Measurements from ENCODE around the gene ACKR2. TPM values are rescaled to one million over a fixed set of nuclear protein-coding genes. Genes with fewer than 3 reads are reported as not detected.

Gene ACKR2
- total RNA-seq, 1 donor from 2014 or later: 1.0 TPM

DNA sequence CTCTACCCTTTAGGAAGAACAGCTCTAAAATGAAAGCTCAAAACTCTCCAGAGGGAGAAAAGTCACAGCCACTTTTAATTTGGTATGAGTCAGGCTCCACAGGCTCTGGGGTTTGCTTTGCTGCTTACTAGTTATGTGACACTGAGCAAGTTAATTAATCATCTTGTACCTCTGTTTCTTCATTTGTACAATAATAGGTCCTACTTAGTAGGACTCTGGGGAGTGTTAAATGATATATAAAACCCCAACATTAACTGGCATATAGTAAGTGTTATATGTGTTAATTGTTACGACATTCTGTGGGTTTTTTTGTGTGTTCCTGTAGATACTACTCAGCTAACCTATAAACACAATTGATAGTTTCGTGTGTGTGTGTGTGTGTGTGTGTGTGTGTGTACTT is 6.6 kb downstream of the ACKR2 start:
- Mint-ChIP-seq H3K9me3 (ENCODE audit: low read depth) (no peaks in the 10 kb centered on the region), H3K4me1 (ENCODE audit: low read depth) (peaks cover 5% of the 10 kb centered on the region), H3K27me3 (ENCODE audit: low read depth) (peaks cover 4% of the 10 kb centered on the region), H3K27ac (ENCODE audit: unreplicated experiment) (no peak overlapping the region), H3K4me3 (ENCODE audit: unreplicated experiment) (no peak overlapping the region), H3K36me3 (ENCODE audit: low read depth) (no peaks in the 10 kb centered on the region)
- TF ChIP-seq, protein P1, sequence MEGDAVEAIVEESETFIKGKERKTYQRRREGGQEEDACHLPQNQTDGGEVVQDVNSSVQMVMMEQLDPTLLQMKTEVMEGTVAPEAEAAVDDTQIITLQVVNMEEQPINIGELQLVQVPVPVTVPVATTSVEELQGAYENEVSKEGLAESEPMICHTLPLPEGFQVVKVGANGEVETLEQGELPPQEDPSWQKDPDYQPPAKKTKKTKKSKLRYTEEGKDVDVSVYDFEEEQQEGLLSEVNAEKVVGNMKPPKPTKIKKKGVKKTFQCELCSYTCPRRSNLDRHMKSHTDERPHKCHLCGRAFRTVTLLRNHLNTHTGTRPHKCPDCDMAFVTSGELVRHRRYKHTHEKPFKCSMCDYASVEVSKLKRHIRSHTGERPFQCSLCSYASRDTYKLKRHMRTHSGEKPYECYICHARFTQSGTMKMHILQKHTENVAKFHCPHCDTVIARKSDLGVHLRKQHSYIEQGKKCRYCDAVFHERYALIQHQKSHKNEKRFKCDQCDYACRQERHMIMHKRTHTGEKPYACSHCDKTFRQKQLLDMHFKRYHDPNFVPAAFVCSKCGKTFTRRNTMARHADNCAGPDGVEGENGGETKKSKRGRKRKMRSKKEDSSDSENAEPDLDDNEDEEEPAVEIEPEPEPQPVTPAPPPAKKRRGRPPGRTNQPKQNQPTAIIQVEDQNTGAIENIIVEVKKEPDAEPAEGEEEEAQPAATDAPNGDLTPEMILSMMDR (IDR thresholded peaks at IDR 0.05): no peak
- DNase-seq (ENCODE audit: low spot score): no peak

DNA sequence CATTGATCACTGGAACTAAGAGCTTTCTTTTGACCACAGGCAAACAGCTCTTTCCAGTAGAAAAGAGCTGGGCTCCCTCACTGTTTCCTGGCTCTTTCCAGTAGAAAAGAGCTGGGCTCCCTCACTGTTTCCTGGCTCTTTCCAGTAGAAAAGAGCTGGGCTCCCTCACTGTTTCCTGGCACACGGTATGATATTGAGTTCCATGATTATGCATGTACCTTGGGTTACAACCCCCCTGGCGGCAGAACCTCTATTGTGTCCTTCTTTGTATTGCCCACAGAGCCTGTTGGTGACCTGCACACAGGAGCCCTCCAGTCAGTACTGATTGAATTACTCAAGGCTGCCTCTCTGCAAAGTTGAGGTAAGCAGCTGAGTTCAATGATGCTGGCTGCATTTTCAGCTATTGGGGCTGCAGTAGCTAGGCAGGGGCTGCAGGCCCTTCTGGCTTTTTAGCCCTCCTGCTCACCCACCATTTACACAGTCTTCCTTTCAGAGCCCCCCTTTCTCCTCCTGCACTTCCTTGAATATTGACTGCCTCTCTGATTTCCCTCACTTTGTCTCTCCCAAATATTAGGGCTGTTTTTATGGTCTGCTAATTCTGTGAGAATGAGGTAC is 10.2 kb downstream of the ACKR2 start:
- TF ChIP-seq, protein P1 (IDR thresholded peaks at IDR 0.05): no peak
- no peak overlapping the region for H3K4me3 Mint-ChIP-seq (ENCODE audit: unreplicated experiment)
- H3K4me1 Mint-ChIP-seq (ENCODE audit: low read depth): peaks cover 10% of the 10 kb centered on the region
- H3K9me3 Mint-ChIP-seq (ENCODE audit: low read depth): peaks cover 2% of the 10 kb centered on the region
- no peaks in the 10 kb centered on the region for H3K36me3 Mint-ChIP-seq (ENCODE audit: low read depth)
- no peak for DNase-seq (ENCODE audit: low spot score)
- peaks cover 4% of the 10 kb centered on the region for H3K27me3 Mint-ChIP-seq (ENCODE audit: low read depth)
- H3K27ac Mint-ChIP-seq (ENCODE audit: unreplicated experiment): no peak overlapping the region

DNA sequence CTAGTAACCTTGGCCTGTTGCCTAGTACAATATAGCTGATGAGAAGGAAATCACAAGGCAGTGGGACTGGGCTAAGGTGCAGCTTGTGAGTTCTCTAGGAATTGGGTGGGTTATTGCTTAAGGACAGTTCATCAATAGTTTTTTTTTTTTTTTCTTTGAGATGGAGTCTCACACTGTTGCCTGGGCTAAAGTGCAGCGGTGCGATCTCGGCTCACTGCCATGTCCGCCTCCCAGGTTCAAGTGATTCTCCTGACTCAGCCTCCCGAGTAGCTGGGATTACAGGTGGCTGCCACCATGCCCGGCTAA is 11.5 kb downstream of the ACKR2 start:
- Mint-ChIP-seq H3K4me3 (ENCODE audit: unreplicated experiment) (no peak overlapping the region), H3K9me3 (ENCODE audit: low read depth) (peaks cover 2% of the 10 kb centered on the region), H3K27me3 (ENCODE audit: low read depth) (no peaks in the 10 kb centered on the region), H3K4me1 (ENCODE audit: low read depth) (peaks cover 10% of the 10 kb centered on the region), H3K27ac (ENCODE audit: unreplicated experiment) (no peak overlapping the region), H3K36me3 (ENCODE audit: low read depth) (no peaks in the 10 kb centered on the region)
- DNase-seq (ENCODE audit: low spot score): no peak
- TF ChIP-seq, protein P1 (IDR thresholded peaks at IDR 0.05): no peak

DNA sequence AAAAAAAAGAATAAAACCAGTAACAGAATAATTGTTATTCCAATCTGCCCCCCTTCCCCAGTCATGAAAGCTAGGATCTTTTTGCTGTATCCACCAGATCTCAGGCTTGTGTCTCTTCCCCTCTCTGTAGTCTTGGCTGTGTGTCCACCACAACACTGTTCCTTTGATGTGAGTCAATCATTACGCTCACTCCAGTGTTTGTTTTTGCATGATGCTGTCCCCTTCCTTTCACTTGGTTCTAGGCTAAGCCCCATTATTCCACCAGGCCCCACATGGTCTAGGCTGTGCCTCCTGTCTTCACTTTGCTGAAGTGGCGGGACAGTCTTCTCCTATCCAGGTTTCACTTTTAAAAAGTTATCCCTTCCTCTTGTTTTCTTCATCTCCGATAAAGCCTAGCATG is 13.6 kb downstream of the ACKR2 start:
- no peak for DNase-seq (ENCODE audit: low spot score)
- Mint-ChIP-seq H3K27ac (ENCODE audit: unreplicated experiment) (no peak overlapping the region), H3K36me3 (ENCODE audit: low read depth) (no peaks in the 10 kb centered on the region)

DNA sequence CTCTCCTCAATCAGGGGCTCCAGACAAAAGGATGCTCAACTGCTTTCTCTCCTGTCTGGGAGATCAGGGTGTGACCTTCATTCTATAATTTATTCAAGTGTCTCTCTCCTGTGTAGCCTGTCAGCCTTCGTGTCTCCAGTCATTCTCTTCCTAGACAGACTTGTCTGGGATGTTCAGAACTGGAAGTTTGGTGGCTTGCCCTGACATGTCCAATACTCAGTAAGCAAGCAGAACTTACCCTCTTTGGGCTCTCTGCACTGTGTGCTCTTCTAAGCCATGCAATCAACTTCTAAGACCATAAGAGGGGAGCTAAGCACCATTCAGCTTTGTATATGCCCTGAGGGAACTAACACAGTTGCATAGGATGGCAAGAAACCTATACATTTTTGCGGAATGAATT is 14.1 kb downstream of the ACKR2 start:
- no peak overlapping the region for H3K27ac Mint-ChIP-seq (ENCODE audit: unreplicated experiment)
- no peak for DNase-seq (ENCODE audit: low spot score)
- peaks cover 13% of the 10 kb centered on the region for H3K27me3 Mint-ChIP-seq (ENCODE audit: low read depth)
- no peaks in the 10 kb centered on the region for H3K36me3 Mint-ChIP-seq (ENCODE audit: low read depth)
- TF ChIP-seq, protein P1 (IDR thresholded peaks at IDR 0.05): no peak
- no peak overlapping the region for H3K4me3 Mint-ChIP-seq (ENCODE audit: unreplicated experiment)
- H3K4me1 Mint-ChIP-seq (ENCODE audit: low read depth): peaks cover 12% of the 10 kb centered on the region
- H3K9me3 Mint-ChIP-seq (ENCODE audit: low read depth): peaks cover 2% of the 10 kb centered on the region

More for the DNA sequence above, 13.6 kb downstream of the ACKR2 start:
- TF ChIP-seq, protein P1 (IDR thresholded peaks at IDR 0.05): no peak
- H3K9me3 Mint-ChIP-seq (ENCODE audit: low read depth): peaks cover 2% of the 10 kb centered on the region
- no peak overlapping the region for H3K4me3 Mint-ChIP-seq (ENCODE audit: unreplicated experiment)
- H3K4me1 Mint-ChIP-seq (ENCODE audit: low read depth): peaks cover 12% of the 10 kb centered on the region
- H3K27me3 Mint-ChIP-seq (ENCODE audit: low read depth): peaks cover 13% of the 10 kb centered on the region
